Superior temporal gyrus (tissue), 1 donor: Measurements from ENCODE around the gene SMIM34.
"Not testable (repeated sequence)": the region's sequence is repeated elsewhere in the genome, so short reads cannot be mapped to it uniquely, and the experiment has no call there.

Experiments used
- DNase-seq: peaks from one replicate; pipeline ENCODE4 v3.0.0-alpha.2; 2016; ENCODE audit errors: extremely low spot score

The SMIM34 gene

DNA sequence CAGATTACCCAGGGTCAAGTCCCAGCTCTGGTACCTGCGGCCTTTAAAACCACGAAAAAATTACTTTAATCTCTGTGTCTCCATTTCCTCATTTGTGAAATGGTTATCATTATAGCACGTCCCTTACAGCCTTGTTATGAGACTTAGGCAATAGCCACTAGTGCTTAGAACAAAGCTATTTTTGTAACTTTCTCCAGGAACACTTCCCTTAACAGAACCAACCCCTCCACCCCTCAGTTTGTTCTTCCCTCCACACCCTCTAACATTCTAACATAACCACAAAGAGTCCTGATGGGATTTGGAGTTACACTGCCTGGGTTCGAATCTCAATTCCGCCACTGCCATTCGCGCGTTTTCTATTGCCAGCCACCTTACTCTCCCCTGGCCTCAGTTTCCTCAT lies 49.3 kb downstream of the SMIM34 start:
- not testable (repeated sequence) for DNase-seq

DNA sequence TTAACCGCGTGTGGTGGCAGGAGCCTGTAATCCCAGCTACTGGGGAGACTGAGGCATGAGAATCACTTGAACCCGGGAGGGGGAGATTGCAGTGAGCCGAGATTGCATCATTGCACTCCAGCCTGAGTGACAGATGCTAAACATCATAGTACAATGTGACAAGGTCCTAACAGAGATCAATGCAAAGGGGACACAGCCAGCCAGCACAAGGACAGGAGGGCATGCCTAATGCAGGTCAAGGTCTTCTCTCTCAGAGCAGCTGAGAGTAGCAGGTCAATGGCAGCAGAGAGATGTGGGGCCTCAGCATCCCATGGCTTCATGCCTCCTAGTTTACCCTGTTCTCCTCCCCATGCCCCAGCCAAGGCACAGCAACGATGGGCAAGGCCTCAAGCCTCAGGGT lies 51.4 kb downstream of the SMIM34 start:
- DNase-seq: no peak

DNA sequence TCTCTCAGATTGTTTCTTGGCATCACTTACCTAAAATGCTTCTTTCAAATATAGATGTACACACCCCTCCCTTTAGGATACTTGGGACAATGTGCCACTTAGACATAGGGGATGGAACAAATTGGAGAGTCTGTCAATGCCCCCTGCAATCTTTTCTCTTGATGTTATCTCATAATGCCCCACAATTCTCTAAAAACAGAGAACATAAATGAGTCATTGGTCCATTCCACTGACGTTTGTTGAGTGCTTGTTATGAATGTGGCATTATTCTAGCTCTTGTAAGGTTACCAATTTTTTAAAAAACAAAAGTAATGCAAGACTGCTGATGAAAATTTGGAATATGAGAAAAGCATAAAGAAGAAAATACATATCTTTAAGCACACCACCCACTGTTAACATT lies 54.0 kb downstream of the SMIM34 start:
- no peak for DNase-seq
